ENCODE measurements around the gene ITPR1.

GRCh38 chr3:4613366-4613765 lies 120.2 kb downstream of the ITPR1 start:
- no peak for TF ChIP-seq POLR2AphosphoS5 (IDR thresholded peaks at IDR 0.05; ENCODE audit: low read depth, low read length)
- TF ChIP-seq, protein P1, sequence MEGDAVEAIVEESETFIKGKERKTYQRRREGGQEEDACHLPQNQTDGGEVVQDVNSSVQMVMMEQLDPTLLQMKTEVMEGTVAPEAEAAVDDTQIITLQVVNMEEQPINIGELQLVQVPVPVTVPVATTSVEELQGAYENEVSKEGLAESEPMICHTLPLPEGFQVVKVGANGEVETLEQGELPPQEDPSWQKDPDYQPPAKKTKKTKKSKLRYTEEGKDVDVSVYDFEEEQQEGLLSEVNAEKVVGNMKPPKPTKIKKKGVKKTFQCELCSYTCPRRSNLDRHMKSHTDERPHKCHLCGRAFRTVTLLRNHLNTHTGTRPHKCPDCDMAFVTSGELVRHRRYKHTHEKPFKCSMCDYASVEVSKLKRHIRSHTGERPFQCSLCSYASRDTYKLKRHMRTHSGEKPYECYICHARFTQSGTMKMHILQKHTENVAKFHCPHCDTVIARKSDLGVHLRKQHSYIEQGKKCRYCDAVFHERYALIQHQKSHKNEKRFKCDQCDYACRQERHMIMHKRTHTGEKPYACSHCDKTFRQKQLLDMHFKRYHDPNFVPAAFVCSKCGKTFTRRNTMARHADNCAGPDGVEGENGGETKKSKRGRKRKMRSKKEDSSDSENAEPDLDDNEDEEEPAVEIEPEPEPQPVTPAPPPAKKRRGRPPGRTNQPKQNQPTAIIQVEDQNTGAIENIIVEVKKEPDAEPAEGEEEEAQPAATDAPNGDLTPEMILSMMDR (IDR thresholded peaks at IDR 0.05), result no peak

Measured in Panc1 (cell line).